HL-60 (cell line): ENCODE data around the gene HOXB2.

ENCODE experiments used
- CTCF ChIP-seq: IDR thresholded peaks from one replicate; pipeline ENCODE4 v1.5.1; 2011; ENCODE audit warnings: low read length, control low read depth, inconsistent platforms; ENCODE audit not compliant: insufficient read depth
- GABPA ChIP-seq: IDR thresholded peaks from 2 replicates; pipeline ENCODE4 v1.6.1; 2012; ENCODE audit warnings: low read depth
- POLR2AphosphoS5 ChIP-seq: IDR thresholded peaks from 2 replicates; pipeline ENCODE4 v1.6.1; 2012; ENCODE audit warnings: low read depth
- SPI1 ChIP-seq: IDR thresholded peaks from 2 replicates; pipeline ENCODE4 v1.6.1; 2012; ENCODE audit warnings: low read depth, mild to moderate bottlenecking, borderline replicate concordance

GRCh38 chr17:48547808-48548522, 3.1 kb upstream of the HOXB2 start:
- TF ChIP-seq CTCF (no peak), SPI1 (no peak), GABPA (no peak), POLR2AphosphoS5 (no peak)
